Measurements from ENCODE around the gene FAM151B.
"Not testable (repeated sequence)": the region's sequence is repeated elsewhere in the genome, so short reads cannot be mapped to it uniquely, and the experiment has no call there.

FAM151B gene

DNA sequence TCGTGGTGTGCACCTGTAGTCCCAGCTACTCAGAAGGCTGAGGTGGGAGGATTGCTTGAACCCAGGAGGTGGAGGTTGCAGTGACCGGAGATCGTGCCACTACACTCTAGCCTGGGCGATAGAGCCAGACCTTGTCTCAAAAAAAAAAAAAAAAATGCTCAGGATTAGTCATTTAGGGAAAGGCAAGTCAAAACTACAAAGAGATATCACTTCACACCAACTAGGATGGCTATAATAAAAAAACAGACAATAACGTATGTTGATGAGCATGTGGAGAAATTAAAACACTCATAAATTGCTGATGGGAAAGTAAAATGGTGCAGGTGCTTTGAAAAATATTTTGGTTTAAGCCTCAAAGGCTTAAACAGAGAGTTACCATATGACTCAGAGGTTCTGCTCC lies 88.5 kb downstream of the FAM151B start:
- intact Hi-C loops (cut with DNase I): no loop called here
- DNase-seq: no peak

GRCh38 chr5:80577707-80578106 lies 89.8 kb downstream of the FAM151B start:
- intact Hi-C loops (cut with DNase I): no loop called here
- DNase-seq: no peak

DNA sequence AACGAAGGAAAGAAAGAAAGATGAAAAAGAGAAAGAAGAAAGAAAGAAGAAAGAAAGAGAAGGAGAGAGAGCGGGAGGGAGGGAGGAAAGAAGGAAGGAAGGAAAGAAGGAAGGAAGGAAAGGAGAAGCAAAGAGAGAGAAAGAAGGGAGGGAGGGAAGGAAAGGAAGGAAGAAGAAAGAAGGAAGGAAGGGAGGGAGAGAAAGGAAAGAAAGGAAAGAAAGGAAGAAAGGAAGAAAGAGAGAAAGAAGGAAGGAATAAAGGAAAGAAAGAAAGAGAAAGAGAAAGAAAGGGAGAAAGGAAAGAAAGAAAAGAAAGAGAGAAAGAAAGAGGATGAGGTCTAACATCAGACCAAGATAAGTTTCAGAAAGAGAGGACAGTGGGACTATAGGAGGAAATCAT lies 91.2 kb downstream of the FAM151B start:
- intact Hi-C loops (cut with DNase I): no loop called here
- DNase-seq: no peak

- DNase-seq; intact Hi-C loops (cut with DNase I): not testable (repeated sequence)
Measured at GRCh38 chr5:80580291-80580690, 92.4 kb downstream of the FAM151B start.

- DNase-seq: no peak
- intact Hi-C loops (cut with DNase I): no loop called here
Measured at GRCh38 chr5:80584770-80585169, 96.9 kb downstream of the FAM151B start.

DNA sequence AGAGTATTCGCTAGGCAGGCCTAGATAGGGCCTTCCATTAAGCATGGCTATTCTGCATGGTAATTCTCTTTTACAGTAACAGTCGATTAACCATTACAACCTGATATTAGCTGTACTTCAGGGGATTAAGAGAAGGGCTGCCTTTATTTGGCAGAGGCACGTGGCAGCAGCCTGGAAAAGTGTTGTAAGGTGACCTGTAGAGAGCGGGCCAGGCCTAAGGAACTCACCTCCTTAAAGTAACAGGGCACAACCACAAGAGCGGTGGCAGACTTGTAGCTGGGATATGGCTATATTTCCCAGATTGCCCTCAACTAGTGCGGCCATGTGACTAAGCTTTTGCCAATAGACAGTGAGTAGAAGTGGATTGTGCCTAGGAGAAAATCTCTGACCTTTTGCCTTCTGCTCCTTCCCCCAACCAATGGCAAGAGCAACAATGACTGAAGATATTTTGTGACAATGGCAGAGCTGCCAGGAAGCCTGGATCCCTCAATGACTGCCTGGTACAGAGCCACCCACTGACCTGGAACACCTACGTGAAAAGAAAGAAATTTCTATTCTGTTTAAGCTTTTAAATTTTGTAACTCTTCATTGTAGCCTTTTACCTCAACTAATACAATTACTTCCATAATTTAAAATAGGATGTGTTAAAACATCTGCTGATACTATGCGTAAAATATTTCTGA lies 101.1 kb downstream of the FAM151B start:
- intact Hi-C loops (cut with DNase I): no loop called here
- DNase-seq: peak in 15 of 42 donors; percentile 14 to 70 (median 38)

- DNase-seq: no peak
Measured at GRCh38 chr5:80590766-80591165, 102.9 kb downstream of the FAM151B start.

DNA sequence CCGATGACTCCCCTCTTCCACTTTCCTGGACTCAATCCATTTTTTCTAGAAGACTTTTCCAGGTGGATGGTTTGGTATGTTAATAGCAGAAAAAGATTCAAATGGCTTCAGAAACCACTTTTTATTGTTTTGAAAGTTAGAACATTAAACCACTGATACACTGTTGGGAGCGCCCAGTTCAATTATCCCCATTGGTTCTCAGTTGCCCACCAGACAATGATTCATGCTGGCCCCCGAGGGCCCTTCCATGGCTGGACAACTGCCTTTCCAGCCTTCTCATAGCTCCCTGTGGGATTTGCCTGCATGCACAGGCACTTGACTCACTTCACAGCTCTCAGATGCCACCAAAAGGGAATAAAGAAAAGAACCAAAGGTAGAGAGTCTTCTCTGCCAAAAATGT lies 103.5 kb downstream of the FAM151B start:
- intact Hi-C loops (cut with DNase I): no loop called here
- DNase-seq: no peak

More at GRCh38 chr5:80590766-80591165, 102.9 kb downstream of the FAM151B start:
- intact Hi-C loops (cut with DNase I): no loop called here

GRCh38 chr5:80592105-80592504 lies 104.2 kb downstream of the FAM151B start:
- no peak for DNase-seq
- intact Hi-C loops (cut with DNase I): no loop called here
